ENCODE results near the gene VPS18.

The VPS18 gene

GRCh38 chr15:40941528-40942336 lies 47.5 kb downstream of the VPS18 start:
- WGBS: 2% methylated on average over 92 of the region's 92 CpGs
- Histone ChIP-seq H3K4me1 (ENCODE audit: insufficient read depth, low read length) (peaks cover 13% of the 10 kb centered on the region; the same call in 1 of the 2 replicates), H3K9me3 (ENCODE audit: insufficient read depth, low read depth, low read length) (no peaks in the 10 kb centered on the region), H3K4me3 (ENCODE audit: low read length) (peak overlapping the region; percentile 56), H3K36me3 (ENCODE audit: insufficient read depth, low read length) (no peaks in the 10 kb centered on the region), H3K9ac (ENCODE audit: low read depth, low read length) (peak overlapping the region; percentile 84), H3K27ac (ENCODE audit: low read depth, low read length) (peak overlapping the region; percentile 32; the same call in 1 of the 2 replicates), H3K27me3 (ENCODE audit: insufficient read depth, low read length) (peaks cover 45% of the 10 kb centered on the region)

DNA sequence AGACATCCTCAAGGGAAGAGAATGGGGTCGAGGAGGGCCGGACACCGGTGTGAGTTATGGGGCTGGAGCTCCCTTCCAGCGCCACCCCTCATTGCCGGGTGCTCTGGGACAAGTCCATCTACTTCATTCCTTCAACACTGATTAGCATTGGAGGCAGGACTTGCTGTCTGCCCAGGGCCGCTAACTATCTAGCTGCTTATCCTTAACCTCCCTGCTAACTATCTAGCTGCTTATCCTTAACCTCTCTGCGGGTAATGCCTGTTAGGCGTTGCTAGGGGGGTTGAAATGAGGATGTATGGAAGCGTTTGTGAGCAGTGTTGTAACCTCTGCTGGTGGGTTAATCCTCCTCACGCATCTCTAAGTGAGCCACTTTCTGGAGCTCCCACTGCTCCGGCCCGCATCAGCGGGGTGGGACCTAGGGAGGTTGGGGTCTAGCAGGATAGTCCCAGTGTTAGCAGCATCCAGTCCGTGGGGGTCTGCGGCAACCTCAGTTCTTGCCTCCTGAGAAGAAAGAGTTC lies 48.1 kb downstream of the VPS18 start:
- H3K9me3 ChIP-seq (ENCODE audit: insufficient read depth, low read depth, low read length): no peaks in the 10 kb centered on the region
- H3K4me1 ChIP-seq (ENCODE audit: insufficient read depth, low read length): peaks cover 13% of the 10 kb centered on the region; the same call in 1 of the 2 replicates
- H3K27ac ChIP-seq (ENCODE audit: low read depth, low read length): no peak overlapping the region
- peak overlapping the region; percentile 56 for H3K4me3 ChIP-seq (ENCODE audit: low read length)
- WGBS: 49% methylated on average over 15 of the region's 15 CpGs
- no peaks in the 10 kb centered on the region for H3K36me3 ChIP-seq (ENCODE audit: insufficient read depth, low read length)
- peak overlapping the region; percentile 67 for H3K9ac ChIP-seq (ENCODE audit: low read depth, low read length)
- H3K27me3 ChIP-seq (ENCODE audit: insufficient read depth, low read length): peaks cover 45% of the 10 kb centered on the region

DNA sequence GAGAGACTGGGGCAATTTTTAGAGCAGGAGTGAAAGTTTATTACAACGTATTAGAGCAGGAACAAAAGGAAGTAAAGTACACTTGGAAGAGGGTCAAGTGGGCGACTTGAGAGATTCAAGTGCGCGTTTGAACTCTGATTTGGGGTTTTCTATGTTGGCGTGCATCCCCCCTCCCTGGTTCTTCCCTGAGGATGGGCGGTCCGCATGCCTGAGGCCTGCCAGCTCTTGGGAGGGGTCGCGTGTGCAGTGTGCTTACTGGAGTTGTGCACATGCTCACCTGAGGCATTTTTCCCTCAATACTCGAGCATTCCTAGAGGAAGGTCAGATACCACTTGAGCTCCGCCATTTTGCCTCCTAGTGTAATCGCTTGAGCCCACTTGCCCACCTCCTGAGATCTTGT lies 48.6 kb downstream of the VPS18 start:
- H3K27me3 ChIP-seq (ENCODE audit: insufficient read depth, low read length): peaks cover 45% of the 10 kb centered on the region
- H3K9me3 ChIP-seq (ENCODE audit: insufficient read depth, low read depth, low read length): no peaks in the 10 kb centered on the region
- no peak overlapping the region for H3K4me3 ChIP-seq (ENCODE audit: low read length)
- no peaks in the 10 kb centered on the region for H3K36me3 ChIP-seq (ENCODE audit: insufficient read depth, low read length)
- H3K9ac ChIP-seq (ENCODE audit: low read depth, low read length): no peak overlapping the region
- 94% methylated on average over 12 of the region's 12 CpGs for WGBS
- H3K4me1 ChIP-seq (ENCODE audit: insufficient read depth, low read length): peaks cover 13% of the 10 kb centered on the region; the same call in 1 of the 2 replicates
- no peak overlapping the region for H3K27ac ChIP-seq (ENCODE audit: low read depth, low read length)

DNA sequence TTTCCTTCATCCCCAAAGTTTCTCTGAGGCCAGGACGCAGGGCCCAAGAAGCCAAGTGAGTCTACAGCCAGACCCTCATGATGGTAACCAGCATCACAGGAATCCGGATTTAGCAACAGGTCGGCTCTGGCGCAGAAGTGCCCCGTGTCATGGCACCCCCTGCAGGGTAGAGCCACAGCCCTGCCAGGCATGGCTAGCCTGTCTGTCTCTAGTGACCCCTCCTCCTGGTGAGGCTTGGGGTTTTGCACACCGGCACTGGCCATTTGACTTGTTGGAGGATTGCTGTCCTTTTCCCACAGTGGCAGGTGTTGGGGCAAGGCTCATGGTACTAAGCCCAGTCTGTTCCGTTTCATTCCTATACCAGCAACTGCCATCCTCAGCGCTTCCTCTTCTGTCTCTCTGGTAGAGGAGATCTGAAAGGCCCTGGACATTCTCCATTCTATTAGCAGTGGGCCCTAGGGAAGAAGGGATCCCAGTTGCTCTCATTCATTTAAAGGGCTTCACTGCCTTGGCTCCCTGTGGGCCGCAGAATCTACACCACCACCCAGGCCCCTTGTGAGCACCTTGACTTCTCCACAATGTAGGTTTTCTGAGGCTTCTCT lies 49.6 kb downstream of the VPS18 start:
- 96% methylated on average over 9 of the region's 9 CpGs for WGBS
- H3K27ac ChIP-seq (ENCODE audit: low read depth, low read length): no peak overlapping the region
- H3K36me3 ChIP-seq (ENCODE audit: insufficient read depth, low read length): no peaks in the 10 kb centered on the region
- H3K9ac ChIP-seq (ENCODE audit: low read depth, low read length): no peak overlapping the region
- no peak overlapping the region for H3K4me3 ChIP-seq (ENCODE audit: low read length)
- H3K9me3 ChIP-seq (ENCODE audit: insufficient read depth, low read depth, low read length): no peaks in the 10 kb centered on the region
- H3K27me3 ChIP-seq (ENCODE audit: insufficient read depth, low read length): peaks cover 45% of the 10 kb centered on the region
- H3K4me1 ChIP-seq (ENCODE audit: insufficient read depth, low read length): peaks cover 13% of the 10 kb centered on the region

GRCh38 chr15:40944510-40945296 lies 50.5 kb downstream of the VPS18 start:
- no peak overlapping the region for H3K4me3 ChIP-seq (ENCODE audit: low read length)
- H3K9ac ChIP-seq (ENCODE audit: low read depth, low read length): no peak overlapping the region

DNA sequence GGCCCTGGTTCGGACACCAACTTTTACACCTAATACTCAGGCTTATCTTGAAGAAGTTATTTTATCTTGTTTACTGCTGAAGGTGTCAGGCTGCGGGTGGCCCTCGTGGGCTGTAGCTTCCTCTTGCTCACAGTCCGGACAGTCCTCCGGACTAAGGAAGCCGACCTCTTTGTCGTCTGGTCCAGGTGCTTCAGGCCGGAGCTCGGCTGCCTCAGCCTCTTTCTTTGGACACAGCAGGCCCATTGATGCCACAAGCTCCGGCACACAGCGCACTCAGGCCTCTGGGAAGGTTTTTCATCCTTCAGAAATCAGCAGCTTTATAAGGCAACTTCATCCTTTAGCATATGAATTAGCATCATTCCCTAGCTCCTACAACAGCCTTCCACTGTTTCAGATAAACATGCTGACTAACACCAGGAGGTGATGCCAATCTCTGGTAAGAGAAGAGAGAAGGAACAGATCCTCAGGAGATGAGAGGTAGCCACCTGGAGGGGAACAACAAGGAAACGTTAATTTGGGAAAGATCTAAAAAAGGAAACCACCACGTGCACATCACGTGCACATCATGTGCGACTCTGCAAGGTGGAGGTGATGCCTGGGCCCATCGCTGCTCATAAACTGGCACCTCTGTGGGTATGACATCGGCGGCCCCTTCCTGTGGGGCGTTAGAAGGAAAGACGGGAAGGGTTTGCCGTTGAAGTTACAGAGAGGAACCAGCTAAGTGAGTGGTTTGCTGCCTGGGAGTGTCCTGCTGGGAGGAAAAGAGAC lies 54.6 kb downstream of the VPS18 start:
- H3K4me3 ChIP-seq (ENCODE audit: low read length): no peak overlapping the region
- no peaks in the 10 kb centered on the region for H3K9me3 ChIP-seq (ENCODE audit: insufficient read depth, low read depth, low read length)
- peaks cover 3% of the 10 kb centered on the region; the same call in 1 of the 2 replicates for H3K4me1 ChIP-seq (ENCODE audit: insufficient read depth, low read length)
- no peak overlapping the region for H3K9ac ChIP-seq (ENCODE audit: low read depth, low read length)
- H3K27me3 ChIP-seq (ENCODE audit: insufficient read depth, low read length): peaks cover 19% of the 10 kb centered on the region; the same call in 1 of the 2 replicates
- WGBS: 77% methylated on average over 21 of the region's 21 CpGs
- H3K27ac ChIP-seq (ENCODE audit: low read depth, low read length): no peak overlapping the region
- H3K36me3 ChIP-seq (ENCODE audit: insufficient read depth, low read length): no peaks in the 10 kb centered on the region

More at GRCh38 chr15:40944510-40945296, 50.5 kb downstream of the VPS18 start:
- no peaks in the 10 kb centered on the region for H3K9me3 ChIP-seq (ENCODE audit: insufficient read depth, low read depth, low read length)
- H3K4me1 ChIP-seq (ENCODE audit: insufficient read depth, low read length): peaks cover 16% of the 10 kb centered on the region
- peaks cover 46% of the 10 kb centered on the region for H3K27me3 ChIP-seq (ENCODE audit: insufficient read depth, low read length)
- 92% methylated on average over 10 of the region's 11 CpGs for WGBS
- H3K36me3 ChIP-seq (ENCODE audit: insufficient read depth, low read length): no peaks in the 10 kb centered on the region
- no peak overlapping the region for H3K27ac ChIP-seq (ENCODE audit: low read depth, low read length)

DNA sequence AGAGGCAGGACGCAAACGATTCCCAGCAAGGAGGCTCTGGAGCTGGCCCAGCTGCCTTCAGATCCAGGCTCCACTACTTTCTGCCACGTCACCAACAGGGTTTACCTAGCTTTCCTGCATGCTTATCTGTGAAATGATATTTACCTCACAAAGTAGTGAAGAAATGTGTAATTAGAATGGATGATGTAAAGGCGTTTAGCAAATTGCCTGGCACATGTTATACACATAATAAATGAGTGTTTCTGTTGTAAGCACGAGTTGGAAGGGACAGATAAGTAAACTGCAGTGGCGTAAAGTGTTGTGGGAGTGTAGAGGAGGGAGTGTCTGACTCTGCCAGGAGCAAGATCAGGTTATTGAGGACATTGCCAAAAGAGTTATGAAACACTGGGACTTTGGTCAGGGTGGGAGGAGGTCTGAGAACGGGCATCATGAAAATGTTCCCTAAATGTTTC lies 55.5 kb downstream of the VPS18 start:
- Histone ChIP-seq H3K4me1 (ENCODE audit: insufficient read depth, low read length) (peaks cover 3% of the 10 kb centered on the region; the same call in 1 of the 2 replicates), H3K9ac (ENCODE audit: low read depth, low read length) (no peak overlapping the region), H3K4me3 (ENCODE audit: low read length) (no peak overlapping the region), H3K27me3 (ENCODE audit: insufficient read depth, low read length) (peaks cover 15% of the 10 kb centered on the region; the same call in 1 of the 2 replicates), H3K36me3 (ENCODE audit: insufficient read depth, low read length) (no peaks in the 10 kb centered on the region), H3K9me3 (ENCODE audit: insufficient read depth, low read depth, low read length) (no peaks in the 10 kb centered on the region), H3K27ac (ENCODE audit: low read depth, low read length) (no peak overlapping the region)
- 81% methylated on average over 7 of the region's 7 CpGs for WGBS

GRCh38 chr15:40951764-40952163 lies 57.5 kb downstream of the VPS18 start:
- Histone ChIP-seq H3K4me1 (ENCODE audit: insufficient read depth, low read length) (peaks cover 3% of the 10 kb centered on the region; the same call in 1 of the 2 replicates), H3K4me3 (ENCODE audit: low read length) (no peak overlapping the region), H3K9me3 (ENCODE audit: insufficient read depth, low read depth, low read length) (no peaks in the 10 kb centered on the region), H3K27me3 (ENCODE audit: insufficient read depth, low read length) (peaks cover 10% of the 10 kb centered on the region; the same call in 1 of the 2 replicates), H3K27ac (ENCODE audit: low read depth, low read length) (no peak overlapping the region), H3K9ac (ENCODE audit: low read depth, low read length) (no peak overlapping the region), H3K36me3 (ENCODE audit: insufficient read depth, low read length) (peaks cover 20% of the 10 kb centered on the region)
- 93% methylated on average over 3 of the region's 4 CpGs for WGBS

GRCh38 chr15:40952301-40952900 lies 58.2 kb downstream of the VPS18 start:
- peak overlapping the region; percentile 95 for H3K9ac ChIP-seq (ENCODE audit: low read depth, low read length)
- WGBS: 28% methylated on average over 23 of the region's 23 CpGs
- H3K36me3 ChIP-seq (ENCODE audit: insufficient read depth, low read length): peaks cover 22% of the 10 kb centered on the region
- H3K4me3 ChIP-seq (ENCODE audit: low read length): peak overlapping the region; percentile 78
- no peaks in the 10 kb centered on the region for H3K9me3 ChIP-seq (ENCODE audit: insufficient read depth, low read depth, low read length)
- peaks cover 10% of the 10 kb centered on the region; the same call in 1 of the 2 replicates for H3K27me3 ChIP-seq (ENCODE audit: insufficient read depth, low read length)
- H3K4me1 ChIP-seq (ENCODE audit: insufficient read depth, low read length): peaks cover 3% of the 10 kb centered on the region; the same call in 1 of the 2 replicates
- H3K27ac ChIP-seq (ENCODE audit: low read depth, low read length): peak overlapping the region; percentile 96
